SH-SY5Y (cell line): ENCODE results near the gene KPNA3.

Source experiments
- GATA2 ChIP-seq: IDR thresholded peaks from 2 replicates; pipeline ENCODE4 v1.6.1; 2011; ENCODE audit warnings: mild to moderate bottlenecking, low read depth, low read length
- GATA3 ChIP-seq: IDR thresholded peaks from 2 replicates; pipeline ENCODE4 v1.6.1; 2011; ENCODE audit warnings: low read depth, mild to moderate bottlenecking, low read length, moderate library complexity

- TF ChIP-seq GATA3 (no peak), GATA2 (no peak)
These were observed 102.1 kb downstream of the KPNA3 start for GRCh38 chr13:49690133-49690994.
